HG03196 (cell line): Measurements from ENCODE around the gene SPTLC1.
"Not testable (repeated sequence)": the region's sequence is repeated elsewhere in the genome, so short reads cannot be mapped to it uniquely, and the experiment has no call there.

Experiments used
- ATAC-seq: cut with Tn5 transposase; IDR thresholded peaks from one replicate; pipeline ENCODE4 v1.9.1; 2021; ENCODE audit not compliant: unreplicated experiment

SPTLC1 gene

DNA sequence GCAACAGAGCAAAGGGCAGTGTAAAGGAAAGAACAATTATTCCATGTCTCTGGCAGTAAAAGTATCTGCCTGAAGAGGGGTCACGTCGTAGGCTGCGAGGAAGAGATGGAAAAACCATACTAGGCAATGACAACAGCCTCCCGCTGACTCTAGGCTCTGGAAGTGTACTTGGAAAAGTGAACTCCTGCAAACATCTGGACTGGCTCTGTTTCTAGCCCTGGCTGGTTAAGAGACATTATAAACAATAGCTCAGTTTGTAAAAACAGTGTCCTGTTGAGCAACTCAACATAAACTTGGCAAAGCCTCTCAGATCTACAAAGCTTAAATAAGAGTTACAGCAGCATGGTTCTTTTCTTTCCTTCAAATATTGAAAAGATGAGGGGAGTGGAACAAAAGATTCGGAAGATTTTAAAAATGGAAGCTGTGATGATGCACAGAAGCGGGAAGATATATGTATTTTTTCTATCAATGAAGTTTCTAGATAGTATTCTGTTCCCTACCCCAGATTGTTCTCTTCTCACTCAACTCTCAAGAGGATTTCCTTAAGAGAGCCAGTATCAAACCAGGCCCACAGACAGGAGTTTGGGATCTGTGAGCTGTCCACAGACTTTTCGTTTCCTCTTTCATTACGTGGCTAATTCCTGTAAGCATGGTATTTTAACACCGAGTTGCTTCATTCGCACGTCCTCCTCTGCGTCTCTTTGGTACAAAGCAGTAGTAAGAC lies 79.4 kb downstream of the SPTLC1 start:
- ATAC-seq = no peak

GRCh38 chr9:92035146-92035545 lies 80.1 kb downstream of the SPTLC1 start:
- ATAC-seq = no peak

DNA sequence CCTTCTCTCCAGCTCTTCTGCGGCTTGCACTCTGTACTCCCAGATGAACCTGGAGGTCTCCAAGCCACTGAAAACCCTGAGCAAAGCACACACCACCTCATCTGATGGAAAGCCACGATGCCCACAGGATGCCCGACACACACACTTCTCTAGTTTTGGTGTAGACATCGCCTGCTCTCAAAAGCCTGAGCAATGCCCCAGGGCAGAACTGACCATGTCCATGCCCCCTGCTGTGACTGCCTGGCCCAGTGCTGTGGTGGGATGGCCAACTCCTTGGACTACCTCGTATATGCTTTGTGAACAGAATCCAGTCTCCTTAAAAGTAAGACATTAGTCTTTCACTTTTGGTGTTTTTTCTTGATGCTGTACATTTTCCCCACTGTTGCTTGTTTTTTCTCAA lies 81.2 kb downstream of the SPTLC1 start:
- no peak for ATAC-seq

GRCh38 chr9:92033307-92033706 lies 81.9 kb downstream of the SPTLC1 start:
- no peak for ATAC-seq

- no peak for ATAC-seq
These were observed 82.3 kb downstream of the SPTLC1 start for GRCh38 chr9:92032891-92033290.

- no peak for ATAC-seq
These were observed 84.8 kb downstream of the SPTLC1 start for GRCh38 chr9:92030367-92030766.

DNA sequence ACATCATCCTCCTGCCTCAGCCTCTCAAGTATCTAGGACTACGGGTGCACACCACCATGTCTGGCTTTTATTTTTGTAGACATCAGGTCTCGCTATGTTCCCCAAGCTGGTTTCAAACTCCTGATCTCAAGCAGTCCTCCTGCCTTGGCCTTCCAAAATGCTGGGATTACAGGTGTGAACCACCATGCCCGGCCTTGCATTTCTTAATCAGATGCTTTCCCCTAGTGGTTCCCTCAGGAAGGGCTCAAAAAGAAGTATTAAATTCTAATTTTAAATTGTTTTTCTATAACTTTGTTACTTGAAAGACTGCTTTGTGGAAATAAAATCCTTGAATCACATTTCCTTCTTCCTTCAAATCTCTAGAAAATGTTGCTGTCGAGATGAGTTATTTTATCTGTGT lies 85.7 kb downstream of the SPTLC1 start:
- no peak for ATAC-seq

DNA sequence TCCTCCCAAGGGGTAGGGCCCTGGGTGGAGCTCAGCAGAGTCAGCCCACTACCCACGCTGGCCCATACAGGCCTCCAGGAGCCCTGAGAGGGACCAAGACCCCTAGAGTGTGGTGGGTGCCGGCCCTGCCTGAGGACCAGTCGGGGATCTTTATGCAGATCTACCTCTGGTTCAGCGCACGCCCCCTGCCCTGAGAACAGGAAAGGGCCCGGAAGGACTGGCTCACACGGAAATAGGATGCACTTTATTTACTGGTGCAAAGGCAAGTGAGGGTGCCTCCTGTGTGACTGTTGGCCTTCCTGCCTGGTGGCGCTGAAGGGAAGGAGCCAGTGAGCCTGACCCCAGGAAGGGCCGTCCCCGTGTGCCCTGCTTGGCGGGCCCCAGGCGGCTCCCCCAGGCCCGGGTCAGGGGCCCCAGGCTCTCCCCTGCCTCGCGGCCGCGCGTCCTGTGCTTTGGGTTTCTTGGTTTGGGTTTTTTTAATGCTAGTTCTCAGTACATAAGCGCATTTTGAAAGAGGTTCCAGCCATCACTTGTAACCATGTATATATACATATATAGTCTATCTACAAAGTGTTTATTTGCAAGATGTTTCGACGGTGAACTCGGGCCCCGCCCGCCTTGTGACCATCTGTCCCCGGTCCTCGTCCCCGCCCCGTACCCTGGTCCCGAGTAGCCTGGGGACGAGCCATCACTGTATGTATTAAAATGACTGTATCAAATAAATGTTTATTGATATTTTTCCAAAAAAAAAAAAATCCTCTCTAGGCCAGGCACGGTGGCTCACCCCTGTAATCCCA lies 88.8 kb downstream of the SPTLC1 start:
- no peak for ATAC-seq

DNA sequence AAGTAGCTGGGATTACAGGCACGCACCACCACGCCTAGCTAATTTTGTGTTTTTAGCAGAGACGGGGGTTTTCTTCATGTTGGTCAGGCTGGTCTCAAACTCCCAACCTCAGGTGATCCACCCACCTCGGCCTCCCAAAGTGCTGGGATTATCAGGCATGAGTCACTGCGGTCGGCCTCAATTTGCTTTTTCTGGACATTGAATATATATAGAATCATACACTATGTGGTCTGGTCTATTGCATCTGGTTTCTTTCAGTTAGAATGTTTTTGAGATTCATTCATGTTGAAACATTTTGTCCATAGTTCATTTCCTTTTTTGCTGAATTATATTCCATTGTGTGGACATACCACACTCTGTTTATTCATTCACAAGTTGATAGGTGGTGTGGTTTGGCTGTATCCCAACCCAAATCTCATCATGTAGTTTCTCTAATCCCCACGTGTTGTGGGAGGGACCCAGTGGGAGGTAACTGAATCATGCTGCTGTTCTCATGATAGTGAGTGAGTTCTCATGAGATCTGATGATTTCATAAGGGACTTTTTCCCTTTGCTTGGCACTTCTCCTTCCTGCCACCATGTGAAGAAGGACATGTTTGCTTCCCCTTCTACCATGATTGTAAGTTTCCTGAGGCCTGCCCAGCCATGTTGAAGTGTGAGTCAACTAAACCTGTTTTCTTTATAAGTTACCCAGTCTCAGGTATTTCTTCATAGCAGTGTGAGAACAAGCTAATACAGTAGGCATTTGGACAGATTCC lies 93.2 kb downstream of the SPTLC1 start:
- not testable (repeated sequence) for ATAC-seq

DNA sequence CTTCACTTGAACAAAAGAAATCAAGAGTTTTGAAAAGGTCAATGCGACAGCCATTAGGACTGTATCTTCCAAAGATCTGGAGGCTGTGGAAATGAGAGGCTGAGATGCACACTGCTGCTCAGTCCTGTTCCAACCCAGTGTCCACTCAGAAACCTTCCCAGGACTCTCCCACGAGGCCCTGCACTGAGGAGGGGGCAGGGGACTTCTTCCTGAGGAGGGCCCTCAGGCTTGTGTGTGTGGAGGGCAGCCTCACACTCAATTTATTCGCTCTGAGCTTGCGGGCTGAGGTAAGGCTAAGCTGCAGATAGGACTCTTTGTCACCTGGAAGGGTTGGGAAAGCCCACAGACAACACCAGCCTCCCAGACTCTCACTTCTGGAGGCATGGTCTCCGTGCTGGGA lies 95.6 kb downstream of the SPTLC1 start:
- no peak for ATAC-seq

- ATAC-seq = no peak
These were observed 104.3 kb downstream of the SPTLC1 start for GRCh38 chr9:92010705-92011536.

GRCh38 chr9:92010253-92010652 lies 105.0 kb downstream of the SPTLC1 start:
- not testable (repeated sequence) for ATAC-seq

- ATAC-seq = no peak
These were observed 107.2 kb downstream of the SPTLC1 start for GRCh38 chr9:92008041-92008440.

GRCh38 chr9:92004045-92004392 lies 111.2 kb downstream of the SPTLC1 start:
- ATAC-seq = no peak

DNA sequence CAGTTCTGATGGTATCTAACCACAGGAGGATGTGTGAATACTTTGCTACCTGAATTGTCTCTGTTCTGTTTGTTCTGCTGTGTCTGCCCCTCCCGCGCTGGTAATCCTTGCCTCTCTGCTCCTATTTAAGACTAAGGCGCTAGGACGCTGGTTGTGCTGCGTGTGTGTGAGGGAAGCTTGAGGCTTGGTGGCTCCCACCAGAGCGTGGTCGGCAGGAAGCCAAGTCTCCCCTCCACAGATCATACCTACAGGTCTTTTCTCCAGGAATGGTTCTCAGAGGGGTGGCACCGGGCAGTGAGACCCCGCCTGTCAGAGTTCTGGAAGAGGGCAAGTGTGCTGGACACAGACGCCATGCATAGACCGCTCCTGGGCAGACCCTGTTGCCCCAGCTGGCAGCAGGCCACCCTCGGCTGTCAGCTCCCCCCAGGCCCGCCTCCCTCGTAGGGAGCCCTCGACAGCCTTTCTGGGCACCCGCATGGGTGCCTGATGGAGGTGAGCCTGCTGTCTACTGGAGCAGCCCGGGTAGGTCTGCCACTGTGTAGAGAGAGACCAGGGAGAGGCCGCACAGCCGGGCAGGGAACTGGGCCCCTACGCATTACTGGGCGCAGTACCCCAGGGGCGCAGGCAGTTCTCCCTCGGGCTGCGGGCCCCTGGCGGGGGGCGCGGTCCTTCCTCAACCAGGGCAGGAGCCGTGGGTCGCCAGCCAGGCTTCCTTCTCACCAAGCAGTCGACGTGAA lies 111.7 kb downstream of the SPTLC1 start:
- ATAC-seq = no peak

DNA sequence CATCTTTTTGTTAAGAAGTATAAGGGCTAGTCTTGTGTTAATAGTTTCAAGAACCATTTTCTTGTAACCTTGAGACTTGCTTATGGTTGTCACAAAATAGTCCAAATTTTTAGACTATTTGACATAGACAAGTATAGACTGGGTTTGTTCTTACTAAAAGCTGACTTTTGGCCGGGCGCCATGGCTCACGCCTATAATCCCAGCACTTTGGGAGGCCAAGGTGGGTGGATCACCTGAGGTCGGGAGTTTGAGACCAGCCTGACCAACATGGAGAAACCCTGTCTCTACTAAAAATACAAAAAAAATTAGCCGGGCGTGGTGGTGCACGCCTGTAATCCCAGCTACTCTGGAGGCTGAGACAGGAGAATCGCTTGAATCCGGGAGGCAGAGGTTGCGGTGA lies 113.3 kb downstream of the SPTLC1 start:
- ATAC-seq = not testable (repeated sequence)

DNA sequence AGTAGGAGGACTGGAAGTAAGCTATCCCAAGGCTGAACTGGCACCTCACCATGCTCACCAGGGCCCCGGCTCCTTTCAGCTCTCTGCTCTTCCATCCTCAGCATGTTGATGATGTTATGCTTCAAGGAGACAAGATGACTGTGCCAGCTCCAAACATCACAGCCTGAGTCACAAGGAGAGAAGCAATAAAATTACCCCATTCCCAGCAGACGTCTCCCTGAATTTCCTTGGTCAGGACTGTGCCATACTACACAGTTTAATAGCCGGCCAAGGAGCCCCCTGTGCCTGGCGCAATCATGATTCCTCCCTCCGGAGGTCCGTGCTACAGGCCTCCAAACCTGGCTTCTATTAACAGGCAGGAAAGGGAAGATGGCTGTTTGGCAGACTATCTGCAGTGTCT lies 114.0 kb downstream of the SPTLC1 start:
- ATAC-seq = no peak

- no peak for ATAC-seq
These were observed 120.1 kb downstream of the SPTLC1 start for GRCh38 chr9:91995000-91995655.

DNA sequence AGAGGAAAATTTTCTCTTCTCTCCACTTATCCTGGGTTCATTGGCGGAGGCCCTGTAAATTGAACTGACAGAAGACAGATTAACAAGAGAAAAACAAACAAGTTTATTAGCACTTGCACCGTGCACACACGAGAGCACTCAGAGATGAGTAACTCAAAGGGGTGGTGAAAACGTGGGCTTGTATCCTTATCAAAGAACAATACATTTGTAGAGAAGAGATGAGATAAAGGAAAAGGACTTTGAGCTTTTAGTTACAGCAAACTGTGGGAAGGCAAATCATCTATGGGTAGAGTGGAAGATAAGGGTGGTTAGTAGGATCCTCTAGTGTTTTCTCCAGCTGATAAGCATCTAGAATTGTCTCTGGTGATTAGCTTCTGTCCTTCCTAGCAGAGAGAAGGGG lies 120.8 kb downstream of the SPTLC1 start:
- no peak for ATAC-seq
